HG03196 (cell line): ENCODE data around the gene MOB3A.

Experiments
- ATAC-seq: cut with Tn5 transposase; IDR thresholded peaks from one replicate; pipeline ENCODE4 v1.9.1; 2021; ENCODE audit not compliant: unreplicated experiment

Gene MOB3A

GRCh38 chr19:2126879-2127518, 30.9 kb upstream of the MOB3A start:
- no peak for ATAC-seq

GRCh38 chr19:2123682-2124387, 27.7 kb upstream of the MOB3A start:
- ATAC-seq, result no peak

DNA sequence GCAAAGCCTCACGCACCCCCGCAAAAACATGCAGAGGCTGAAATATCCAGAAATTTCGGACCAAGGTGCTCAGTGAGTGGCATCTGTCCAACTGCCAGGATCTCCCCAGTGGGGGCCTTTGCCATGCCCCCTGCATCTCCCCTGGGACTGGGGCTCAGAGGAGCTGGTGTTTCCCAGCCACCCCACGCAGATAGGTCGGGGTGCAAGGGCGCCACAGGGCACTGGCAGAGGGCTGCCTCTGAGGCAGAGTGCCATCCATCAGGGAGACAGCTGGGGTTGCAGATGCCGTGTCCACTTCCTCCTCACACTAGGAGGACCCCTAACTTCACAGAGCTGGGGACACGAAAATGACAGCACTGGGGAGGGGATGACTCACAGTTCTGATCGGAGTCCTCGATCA, 26.9 kb upstream of the MOB3A start:
- ATAC-seq, result no peak

DNA sequence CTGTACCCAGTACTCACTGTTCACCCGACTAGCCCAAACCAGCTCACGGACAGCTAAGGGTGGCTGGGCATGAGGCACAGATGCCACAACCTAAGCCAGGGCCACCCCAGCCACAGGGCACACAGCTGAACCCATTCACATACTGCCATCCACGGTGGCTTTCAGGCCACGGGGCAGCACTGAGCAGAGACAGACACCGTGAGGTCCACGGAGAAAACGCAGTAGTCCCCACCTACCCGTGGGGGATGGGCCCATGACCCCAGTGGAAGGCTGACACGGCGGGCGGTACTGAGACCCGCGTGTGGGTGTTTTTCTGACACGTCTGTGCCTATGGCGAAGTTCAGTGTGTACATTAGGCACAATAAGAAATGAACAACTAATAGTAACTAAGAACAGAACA, 26.1 kb upstream of the MOB3A start:
- no peak for ATAC-seq

- no peak for ATAC-seq
These were observed 25.4 kb upstream of the MOB3A start for GRCh38 chr19:2121416-2122051.

- ATAC-seq, result no peak
These were observed 24.7 kb upstream of the MOB3A start for GRCh38 chr19:2120821-2121220.

DNA sequence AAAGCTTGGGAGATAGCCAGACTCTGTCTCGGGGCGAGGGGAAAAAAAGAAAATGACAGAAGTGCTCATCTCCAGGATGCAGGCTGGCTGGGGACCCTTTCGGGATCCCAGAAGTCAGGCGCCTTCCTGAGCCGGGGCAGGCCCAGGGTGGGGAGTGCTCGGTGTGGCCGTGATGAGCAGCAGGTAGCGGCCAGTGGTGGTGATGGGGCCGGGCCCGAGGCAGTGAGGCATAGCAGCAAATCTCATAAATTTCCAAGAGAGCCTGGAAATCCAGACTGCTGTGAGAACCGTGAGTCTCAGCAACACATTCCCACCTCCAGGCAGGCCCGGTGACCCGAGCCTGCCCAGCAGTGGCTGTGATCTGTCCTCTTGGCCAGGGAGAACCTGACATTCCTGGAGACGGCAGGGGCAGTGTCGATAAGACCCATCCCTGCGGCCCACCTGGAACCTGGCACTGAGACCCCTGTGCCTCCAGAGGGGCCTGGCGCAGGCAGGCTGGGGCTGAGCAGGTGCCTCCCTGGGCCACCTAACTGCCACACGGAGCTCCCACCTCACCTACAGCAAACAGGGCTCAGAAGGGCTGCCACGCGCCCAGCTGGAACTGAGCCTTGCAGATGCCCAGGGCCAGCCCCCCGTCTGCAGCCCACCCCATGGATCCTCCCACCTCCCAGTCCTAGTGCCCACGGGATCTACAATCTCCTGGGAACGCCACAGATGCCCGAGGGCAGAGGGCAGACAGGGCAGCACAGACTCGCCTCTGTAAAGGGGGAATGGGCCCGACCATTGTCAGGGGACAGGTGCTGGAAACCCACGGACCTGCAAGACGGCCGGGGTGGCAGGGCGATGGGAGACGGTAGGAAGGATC, 24.0 kb upstream of the MOB3A start:
- no peak for ATAC-seq

DNA sequence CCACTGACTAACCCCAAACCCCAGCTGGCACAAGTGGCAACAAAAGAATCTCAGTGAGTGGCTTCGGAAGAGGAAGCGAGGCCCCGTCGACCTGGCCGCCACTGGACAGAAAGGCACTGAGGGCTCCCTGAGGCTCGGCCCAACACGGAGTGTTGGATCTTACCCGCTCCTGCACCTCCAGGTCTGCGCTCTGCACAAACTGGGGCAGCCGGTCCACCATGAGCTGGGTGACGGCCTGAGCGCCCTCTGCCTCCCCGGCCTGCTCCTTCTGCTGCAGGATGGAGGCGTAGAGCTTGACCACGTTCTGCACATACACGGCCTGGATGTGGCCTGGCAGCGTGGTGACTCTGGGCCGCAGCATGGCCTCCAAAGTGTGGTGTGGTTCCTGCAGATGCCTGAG, 22.3 kb upstream of the MOB3A start:
- ATAC-seq, result no peak

GRCh38 chr19:2117215-2117960, 21.3 kb upstream of the MOB3A start:
- no peak for ATAC-seq

- ATAC-seq, result no peak
These were observed 20.4 kb upstream of the MOB3A start for GRCh38 chr19:2116507-2116906.

GRCh38 chr19:2115911-2116426, 19.8 kb upstream of the MOB3A start:
- ATAC-seq, result no peak

- ATAC-seq, result no peak
These were observed 19.2 kb upstream of the MOB3A start for GRCh38 chr19:2115324-2115723.

- no peak for ATAC-seq
These were observed 18.7 kb upstream of the MOB3A start for GRCh38 chr19:2114821-2115220.

GRCh38 chr19:2114218-2114617, 18.1 kb upstream of the MOB3A start:
- ATAC-seq, result no peak

- no peak for ATAC-seq
These were observed 17.5 kb upstream of the MOB3A start for GRCh38 chr19:2113439-2114211.

DNA sequence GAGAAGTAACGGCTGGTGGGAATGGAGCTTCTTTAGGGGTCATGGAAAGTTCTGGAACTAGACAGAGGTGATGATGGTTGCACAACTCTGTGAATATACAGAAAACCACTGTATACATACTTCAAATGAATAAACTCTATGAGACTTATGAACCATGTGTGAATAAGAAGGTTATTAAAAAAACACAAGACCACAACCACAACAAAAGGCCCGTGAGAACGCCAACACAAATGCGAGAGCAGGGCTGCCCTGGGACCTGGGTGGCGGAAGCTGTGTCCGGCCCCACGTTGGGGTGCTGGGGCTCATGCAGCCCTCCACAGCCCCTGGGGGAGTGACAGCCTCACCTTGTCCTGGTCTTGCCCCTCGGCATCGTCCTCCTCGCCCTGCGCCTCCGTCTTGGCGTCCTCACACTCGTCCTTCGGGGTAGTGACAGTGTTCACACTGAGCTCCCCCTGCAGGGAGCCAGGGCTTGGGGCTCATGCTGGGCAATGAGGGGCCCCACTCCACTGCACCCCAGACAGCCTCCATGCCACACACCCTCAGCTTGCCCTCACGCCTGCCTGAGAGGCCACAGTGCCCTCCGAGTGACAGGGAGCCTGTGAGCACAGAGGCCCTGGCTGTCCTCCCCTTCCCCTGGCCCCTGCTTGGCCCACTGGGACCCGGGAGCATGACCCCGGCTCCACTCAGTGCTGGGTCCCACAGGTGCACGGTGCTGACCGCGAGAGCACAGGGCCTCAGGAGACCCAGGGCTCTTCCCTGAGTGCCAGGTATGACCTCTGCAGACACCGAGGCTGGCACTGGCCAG, 16.6 kb upstream of the MOB3A start:
- no peak for ATAC-seq

GRCh38 chr19:2111886-2112285, 15.8 kb upstream of the MOB3A start:
- ATAC-seq, result no peak

DNA sequence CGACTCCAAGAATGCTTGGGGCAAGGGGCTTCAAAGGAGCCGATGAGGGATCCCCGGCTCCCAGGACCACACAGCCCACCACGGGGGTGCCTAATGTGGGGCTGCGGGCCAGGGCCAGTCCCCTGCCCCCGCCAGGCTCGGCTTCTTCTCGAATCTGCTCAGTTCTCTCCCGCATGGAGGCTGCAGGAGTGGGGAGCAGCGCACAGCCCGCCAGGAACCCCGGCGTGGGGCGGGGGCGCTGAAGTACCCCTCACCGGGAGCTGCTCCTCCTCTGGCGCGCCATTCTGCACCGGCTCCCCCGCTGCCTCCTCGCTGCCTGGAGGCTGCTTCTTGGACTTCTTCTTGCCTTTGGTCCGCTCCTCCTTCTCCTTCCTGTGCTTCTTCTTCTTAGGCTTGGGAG, 15.3 kb upstream of the MOB3A start:
- no peak for ATAC-seq

GRCh38 chr19:2110822-2111221, 14.7 kb upstream of the MOB3A start:
- no peak for ATAC-seq
